LNCAP (cell line): ENCODE measurements around the gene ITPRID1.

Source experiments
- CTCF ChIP-seq: fragments of 450-650 bp; IDR thresholded peaks from 2 replicates; pipeline ENCODE4 v1.5.1; 2017; ENCODE audit warnings: mild to moderate bottlenecking

ITPRID1 gene

GRCh38 chr7:31494421-31494820 is 19.5 kb upstream of the ITPRID1 start:
- TF ChIP-seq CTCF, result no peak

GRCh38 chr7:31495653-31496052 is 18.2 kb upstream of the ITPRID1 start:
- no peak for TF ChIP-seq CTCF

GRCh38 chr7:31497516-31497915 is 16.4 kb upstream of the ITPRID1 start:
- TF ChIP-seq CTCF, result no peak

GRCh38 chr7:31500656-31501055 is 13.2 kb upstream of the ITPRID1 start:
- TF ChIP-seq CTCF, result no peak

GRCh38 chr7:31508823-31509222 is 5.1 kb upstream of the ITPRID1 start:
- no peak for TF ChIP-seq CTCF

- no peak for TF ChIP-seq CTCF
These were observed 1.7 kb upstream of the ITPRID1 start for GRCh38 chr7:31512166-31512565.

- no peak for TF ChIP-seq CTCF
These were observed 3.0 kb downstream of the ITPRID1 start for GRCh38 chr7:31516680-31517502.

GRCh38 chr7:31517513-31517912 is 3.6 kb downstream of the ITPRID1 start:
- TF ChIP-seq CTCF, result no peak
